Sigmoid colon (tissue), 7 donors: ENCODE data around the gene ELMO1. TPM values are rescaled to one million over a fixed set of nuclear protein-coding genes. Genes with fewer than 3 reads are reported as not detected.

Experiments
- DNase-seq: peaks from one replicate; pipeline ENCODE4 v3.0.0-alpha.2; 2019
- H3K27ac ChIP-seq, 4 donors: fragments of 200-600 bp; sonication (generic); one replicate each; pipeline ENCODE4 v1.5.1; 2016 to 2019; ENCODE audit warnings: mild to moderate bottlenecking in 1 of 4
- H3K27me3 ChIP-seq, 3 donors: fragments of 200-600 bp; sonication (generic); one replicate each; pipeline ENCODE4 v1.5.1; 2019; ENCODE audit warnings: mild to moderate bottlenecking in 1 of 3
- H3K36me3 ChIP-seq, 4 donors: fragments of 200-600 bp; sonication (generic); one replicate each; pipeline ENCODE4 v1.5.1; 2016 to 2019
- H3K4me1 ChIP-seq, 4 donors: fragments of 200-600 bp; sonication (generic); one replicate each; pipeline ENCODE4 v1.5.1; 2017 to 2019
- H3K4me3 ChIP-seq, 4 donors: fragments of 200-600 bp; sonication (generic); one replicate each; pipeline ENCODE4 v1.5.1; 2017 to 2019; ENCODE audit warnings: mild to moderate bottlenecking in 2 of 4, moderate library complexity in 1 of 4
- H3K9me3 ChIP-seq, 4 donors: fragments of 200-600 bp in 3 of 4; sonication (generic) in 3 of 4; one replicate each; pipeline versions ENCODE4 v1.5.1 to v1.6.1; 2013 to 2019
- CTCF ChIP-seq, 4 experiments: fragments of 450-650 bp in 3 of 4; fragments of 200-600 bp in 1 of 4; IDR thresholded peaks; one replicate each; pipeline ENCODE4 v1.5.1; 2016 to 2019; ENCODE audit warnings: antibody characterized with exemption in 4 of 4, mild to moderate bottlenecking in 3 of 4, moderate library complexity in 2 of 4
- EP300 ChIP-seq, 4 donors: sonication (generic); formaldehyde crosslinking; IDR thresholded peaks; one replicate each; pipeline ENCODE4 v1.6.1; 2017; ENCODE audit warnings: antibody characterized with exemption in 4 of 4
- POLR2A ChIP-seq, 2 donors: fragments of 450-650 bp; IDR thresholded peaks; one replicate each; pipeline ENCODE4 v1.6.1; 2016; ENCODE audit warnings: antibody characterized with exemption in 2 of 2, mild to moderate bottlenecking in 2 of 2, moderate library complexity in 2 of 2
- POLR2AphosphoS5 ChIP-seq, 4 donors: sonication (generic); formaldehyde crosslinking; IDR thresholded peaks; one replicate each; pipeline ENCODE4 v1.6.1; 2017; ENCODE audit warnings: antibody characterized with exemption in 4 of 4
- WGBS, 2 donors: extraction: QIAGEN DNeasy Blood & Tissue Kit; methylation state at CpG; one replicate each; pipeline ENCODE4 v1.1.7; 2013; 5-methylcytosine and 5-hydroxymethylcytosine counted together
- intact Hi-C: fragments of 100-400 bp; cut with DNase I; formaldehyde crosslinking; loops from one replicate; pipeline ENCODE4 v1.15.1; 2023
- polyA plus RNA-seq, 3 donors: library from polyadenylated mRNA; stranded (reverse); fragments of 200-250 nt; gene quantifications; one replicate each; pipeline ENCODE4 v1.2.3, GENCODE V29; 2013
- total RNA-seq, 4 donors: library from RNA; depleted of rRNA; stranded (reverse); fragments of >200 nt; gene quantifications; one replicate each; pipeline ENCODE4 v1.1.0, GENCODE V29; 2016
- donor health status: healthy with polysubstance abuse.
- donor health status: Bipolar disorder and iron deficiency.
- donor health status: healthy.

The ELMO1 gene
- total and polyA plus RNA-seq, 7 donors = 2.3 to 63.1 (median 33.9) TPM

- TF ChIP-seq EP300 (IDR thresholded peaks at IDR 0.05) (no peak), POLR2A (IDR thresholded peaks at IDR 0.05) (no peak), POLR2AphosphoS5 (IDR thresholded peaks at IDR 0.05) (no peak), CTCF (IDR thresholded peaks at IDR 0.05) (no peak)
- no peak overlapping the region for H3K27ac ChIP-seq
- H3K9me3 ChIP-seq = no peaks in the 10 kb centered on the region
- no peaks in the 10 kb centered on the region for H3K36me3 ChIP-seq
- no peak overlapping the region for H3K4me3 ChIP-seq
- 32 to 59% methylated on average over 8 of the region's 8 CpGs for WGBS, 2 donors
- H3K4me1 ChIP-seq = no peaks in the 10 kb centered on the region
- intact Hi-C loops = no loop called here
- no peak for DNase-seq
- no peaks in the 10 kb centered on the region for H3K27me3 ChIP-seq
These were observed 16.3 kb downstream of the ELMO1 start for GRCh38 chr7:37432281-37432920.

GRCh38 chr7:37431413-37431812 lies 17.3 kb downstream of the ELMO1 start:
- H3K36me3 ChIP-seq = no peaks in the 10 kb centered on the region
- H3K4me1 ChIP-seq = no peaks in the 10 kb centered on the region
- H3K4me3 ChIP-seq = no peak overlapping the region
- no peak overlapping the region for H3K27ac ChIP-seq
- intact Hi-C loops = no loop called here
- no peaks in the 10 kb centered on the region for H3K9me3 ChIP-seq
- no peak for TF ChIP-seq POLR2AphosphoS5 (IDR thresholded peaks at IDR 0.05)
- no peak for DNase-seq
- no peaks in the 10 kb centered on the region for H3K27me3 ChIP-seq

- Histone ChIP-seq H3K4me1 (no peaks in the 10 kb centered on the region), H3K36me3 (no peaks in the 10 kb centered on the region), H3K9me3 (no peaks in the 10 kb centered on the region), H3K27ac (no peak overlapping the region), H3K27me3 (no peaks in the 10 kb centered on the region), H3K4me3 (no peak overlapping the region)
- DNase-seq = no peak
- TF ChIP-seq POLR2A (IDR thresholded peaks at IDR 0.05) = no peak
- no peak for TF ChIP-seq CTCF (IDR thresholded peaks at IDR 0.05)
- no peak for TF ChIP-seq POLR2AphosphoS5 (IDR thresholded peaks at IDR 0.05)
- intact Hi-C loops = no loop called here
- 87 to 91% methylated on average over 6 of the region's 6 CpGs for WGBS, 2 donors
These were observed 18.0 kb downstream of the ELMO1 start for GRCh38 chr7:37430640-37431039.

- intact Hi-C loops = no loop called here
- TF ChIP-seq POLR2AphosphoS5 (IDR thresholded peaks at IDR 0.05) (no peak), POLR2A (IDR thresholded peaks at IDR 0.05) (no peak), CTCF (IDR thresholded peaks at IDR 0.05) (no peak), EP300 (IDR thresholded peaks at IDR 0.05) (no peak)
- Histone ChIP-seq H3K27ac (no peak overlapping the region), H3K4me3 (no peak overlapping the region), H3K27me3 (no peaks in the 10 kb centered on the region), H3K9me3 (no peaks in the 10 kb centered on the region), H3K36me3 (no peaks in the 10 kb centered on the region), H3K4me1 (no peaks in the 10 kb centered on the region)
- 86 to 93% methylated on average over 8 of the region's 8 CpGs for WGBS, 2 donors
- DNase-seq = no peak
These were observed 18.5 kb downstream of the ELMO1 start for GRCh38 chr7:37430171-37430570.

GRCh38 chr7:37429435-37429791 lies 19.3 kb downstream of the ELMO1 start:
- H3K27me3 ChIP-seq = no peaks in the 10 kb centered on the region
- H3K4me1 ChIP-seq = no peaks in the 10 kb centered on the region
- no peak for DNase-seq
- TF ChIP-seq POLR2A (IDR thresholded peaks at IDR 0.05) (no peak), CTCF (IDR thresholded peaks at IDR 0.05) (no peak), POLR2AphosphoS5 (IDR thresholded peaks at IDR 0.05) (no peak), EP300 (IDR thresholded peaks at IDR 0.05) (no peak)
- no peak overlapping the region for H3K4me3 ChIP-seq
- H3K27ac ChIP-seq = no peak overlapping the region
- no peaks in the 10 kb centered on the region for H3K9me3 ChIP-seq
- intact Hi-C loops = no loop called here
- H3K36me3 ChIP-seq = no peaks in the 10 kb centered on the region
